ENCODE results near the gene FKBP11. TPM values are rescaled to one million over a fixed set of nuclear protein-coding genes. Genes with fewer than 3 reads are reported as not detected.
A peak's percentile ranks its signal among the peaks of the same experiment; 100 is the strongest.

Gene FKBP11
- total and polyA plus RNA-seq, 8 donors: 7.6 to 63.6 (median 30.6) TPM

DNA sequence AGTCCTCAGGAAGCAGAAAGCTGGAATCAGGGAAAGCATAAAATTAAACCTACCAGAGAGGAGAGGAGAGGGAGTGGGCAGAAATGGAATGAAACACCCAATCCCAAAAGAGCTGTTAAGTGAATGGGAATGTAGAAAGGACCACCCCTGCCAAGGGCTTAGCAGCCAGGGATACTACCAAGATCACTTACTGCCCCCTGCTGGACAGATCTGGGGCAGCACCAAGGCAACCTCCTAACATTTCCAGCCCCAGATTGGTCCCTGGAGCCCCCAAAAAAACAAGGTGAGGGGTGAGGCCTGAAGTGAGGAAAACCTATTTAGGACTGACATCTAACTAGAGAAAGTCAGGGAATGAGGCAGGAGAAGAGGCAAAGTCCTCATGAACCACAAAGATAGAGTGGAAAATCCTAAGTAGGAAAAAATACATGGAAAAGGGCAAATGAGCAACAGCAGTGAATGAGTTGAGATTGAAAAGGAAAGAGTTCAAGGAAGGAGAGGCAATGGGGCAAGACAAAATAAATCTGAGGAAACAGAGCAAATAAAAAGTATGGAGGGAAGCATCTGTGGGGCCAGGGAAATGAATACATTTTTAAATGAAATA is 11.2 kb upstream of the FKBP11 start:
- peaks cover 0 to 4% (median 2%) of the 10 kb centered on the region in 4 donors for H3K4me1 ChIP-seq
- no peaks in the 10 kb centered on the region for H3K9me3 ChIP-seq
- H3K27ac ChIP-seq: no peak overlapping the region
- no peaks in the 10 kb centered on the region for H3K27me3 ChIP-seq
- peak; percentile 78 to 90 for DNase-seq
- TF ChIP-seq EP300 (IDR thresholded peaks at IDR 0.05) (no peak), POLR2AphosphoS5 (IDR thresholded peaks at IDR 0.05) (peak in 1 of 3 donors; percentile 11)
- TF ChIP-seq, protein P1, sequence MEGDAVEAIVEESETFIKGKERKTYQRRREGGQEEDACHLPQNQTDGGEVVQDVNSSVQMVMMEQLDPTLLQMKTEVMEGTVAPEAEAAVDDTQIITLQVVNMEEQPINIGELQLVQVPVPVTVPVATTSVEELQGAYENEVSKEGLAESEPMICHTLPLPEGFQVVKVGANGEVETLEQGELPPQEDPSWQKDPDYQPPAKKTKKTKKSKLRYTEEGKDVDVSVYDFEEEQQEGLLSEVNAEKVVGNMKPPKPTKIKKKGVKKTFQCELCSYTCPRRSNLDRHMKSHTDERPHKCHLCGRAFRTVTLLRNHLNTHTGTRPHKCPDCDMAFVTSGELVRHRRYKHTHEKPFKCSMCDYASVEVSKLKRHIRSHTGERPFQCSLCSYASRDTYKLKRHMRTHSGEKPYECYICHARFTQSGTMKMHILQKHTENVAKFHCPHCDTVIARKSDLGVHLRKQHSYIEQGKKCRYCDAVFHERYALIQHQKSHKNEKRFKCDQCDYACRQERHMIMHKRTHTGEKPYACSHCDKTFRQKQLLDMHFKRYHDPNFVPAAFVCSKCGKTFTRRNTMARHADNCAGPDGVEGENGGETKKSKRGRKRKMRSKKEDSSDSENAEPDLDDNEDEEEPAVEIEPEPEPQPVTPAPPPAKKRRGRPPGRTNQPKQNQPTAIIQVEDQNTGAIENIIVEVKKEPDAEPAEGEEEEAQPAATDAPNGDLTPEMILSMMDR (IDR thresholded peaks at IDR 0.05): peak in 5 of 7 experiments; percentile 58 to 92 (median 78)
- H3K36me3 ChIP-seq: peaks cover 52 to 94% (median 90%) of the 10 kb centered on the region in 4 donors
- intact Hi-C loops (cut with DNase I; ENCODE audit: low total_unique reads): no loop called here
- H3K4me3 ChIP-seq: no peak overlapping the region

DNA sequence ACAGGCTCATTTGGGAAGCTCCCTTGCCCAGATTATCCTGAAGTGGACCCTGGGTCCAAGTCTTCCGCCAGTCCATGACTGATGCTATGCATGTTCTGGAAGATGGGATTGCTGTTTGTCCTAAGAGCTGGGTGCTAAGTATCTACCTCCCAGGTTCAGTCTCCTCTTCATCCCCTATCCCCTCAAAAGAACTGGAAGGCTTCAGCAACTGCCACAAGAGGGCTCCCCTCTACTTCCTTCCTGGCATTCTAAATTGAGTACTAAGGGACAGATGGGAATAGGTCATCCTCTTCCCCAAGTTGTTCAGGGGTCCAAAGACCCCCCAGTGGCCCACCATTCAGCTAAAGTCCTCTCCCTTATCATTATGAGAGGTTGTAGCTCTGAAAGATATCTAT is 9.0 kb upstream of the FKBP11 start:
- no peak for TF ChIP-seq POLR2AphosphoS5 (IDR thresholded peaks at IDR 0.05)
- TF ChIP-seq EP300 (IDR thresholded peaks at IDR 0.05): no peak
- TF ChIP-seq POLR2A (IDR thresholded peaks at IDR 0.05): no peak
- TF ChIP-seq, protein P1 (IDR thresholded peaks at IDR 0.05): no peak

DNA sequence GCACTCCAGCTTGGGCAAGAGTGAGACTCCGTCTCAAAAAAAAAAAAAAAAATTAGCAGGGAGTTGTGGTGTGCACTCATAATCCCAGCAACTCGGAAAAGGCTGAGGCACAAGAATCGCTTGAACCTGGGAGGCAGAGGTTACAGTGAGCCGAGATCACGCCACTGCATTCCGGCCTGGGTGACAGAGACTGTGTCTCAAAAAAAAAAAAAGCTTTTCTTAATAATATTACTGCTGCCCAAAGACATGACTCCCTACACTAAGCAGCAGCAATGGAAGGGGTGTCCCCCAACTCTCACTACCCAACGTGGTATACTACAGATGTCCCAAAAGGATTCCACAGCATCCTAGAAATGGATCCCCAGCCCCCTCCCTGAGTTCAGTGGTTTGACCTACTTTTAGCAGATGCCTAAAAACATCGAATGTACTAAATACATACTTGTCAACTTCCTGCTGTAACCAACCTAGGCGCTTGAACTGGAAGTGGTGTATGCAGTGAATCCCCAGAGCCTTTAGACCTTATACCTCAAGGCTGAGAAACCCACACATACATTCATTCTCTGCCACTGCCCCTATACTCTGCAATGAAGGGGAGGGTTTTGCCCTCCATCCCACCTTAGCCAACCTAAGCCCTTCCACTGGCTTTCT is 8.5 kb upstream of the FKBP11 start:
- peak overlapping the region in 4 of 5 donors; percentile 32 to 42 (median 36) for H3K27ac ChIP-seq
- WGBS, 5 donors: 79 to 89% (median 82%) methylated on average over 9 of the region's 9 CpGs
- intact Hi-C loops (cut with DNase I; ENCODE audit: low total_unique reads): no loop called here

More for the DNA sequence above, 9.0 kb upstream of the FKBP11 start:
- H3K9me3 ChIP-seq: no peaks in the 10 kb centered on the region
- DNase-seq: peak in 1 of 2 donors; percentile 34
- intact Hi-C loops (cut with DNase I; ENCODE audit: low total_unique reads): no loop called here
- WGBS, 5 donors: 93 to 100% (median 100%) methylated on average over 1 of the region's 1 CpG
- H3K4me1 ChIP-seq: no peaks in the 10 kb centered on the region
- H3K27me3 ChIP-seq: no peaks in the 10 kb centered on the region
- no peak overlapping the region for H3K4me3 ChIP-seq
- peaks cover 36 to 94% (median 90%) of the 10 kb centered on the region in 4 donors for H3K36me3 ChIP-seq
- peak overlapping the region in 4 of 5 donors; percentile 32 to 42 (median 36) for H3K27ac ChIP-seq

DNA sequence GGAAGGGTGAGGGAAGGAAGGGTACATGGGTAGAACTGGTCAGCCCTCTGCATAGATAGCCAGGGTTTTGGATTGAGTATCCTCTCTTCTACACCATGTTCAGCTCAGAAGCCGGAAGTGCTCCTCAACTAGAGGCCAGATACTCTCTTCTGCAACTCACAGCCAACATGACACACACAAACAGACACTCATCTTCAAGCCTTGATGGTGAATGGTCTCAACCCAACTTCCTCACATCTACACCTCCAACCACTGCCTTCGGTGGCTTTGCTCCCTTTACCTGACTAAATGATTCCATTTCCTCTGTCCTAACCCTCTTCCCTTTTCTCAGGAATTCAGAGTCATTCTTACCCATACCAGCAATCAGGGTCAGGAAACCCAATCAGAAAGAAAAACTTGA is 7.6 kb upstream of the FKBP11 start:
- H3K4me1 ChIP-seq: no peaks in the 10 kb centered on the region
- H3K4me3 ChIP-seq: no peak overlapping the region
- no peak for DNase-seq
- 55 to 85% (median 80%) methylated on average over 2 of the region's 2 CpGs for WGBS, 5 donors
- peak overlapping the region in 3 of 5 donors; percentile 17 to 35 (median 32) for H3K27ac ChIP-seq
- intact Hi-C loops (cut with DNase I; ENCODE audit: low total_unique reads): no loop called here
- no peaks in the 10 kb centered on the region for H3K9me3 ChIP-seq
- peaks cover 22 to 84% (median 79%) of the 10 kb centered on the region in 4 donors for H3K36me3 ChIP-seq
- no peak for TF ChIP-seq POLR2AphosphoS5 (IDR thresholded peaks at IDR 0.05)
- TF ChIP-seq POLR2A (IDR thresholded peaks at IDR 0.05): no peak
- TF ChIP-seq, protein P1 (IDR thresholded peaks at IDR 0.05): no peak
- TF ChIP-seq EP300 (IDR thresholded peaks at IDR 0.05): no peak
- H3K27me3 ChIP-seq: no peaks in the 10 kb centered on the region

More for the DNA sequence above, 8.5 kb upstream of the FKBP11 start:
- no peak for DNase-seq
- H3K9me3 ChIP-seq: no peaks in the 10 kb centered on the region
- no peak overlapping the region for H3K4me3 ChIP-seq
- no peaks in the 10 kb centered on the region for H3K27me3 ChIP-seq
- no peak for TF ChIP-seq EP300 (IDR thresholded peaks at IDR 0.05)
- TF ChIP-seq, protein P1 (IDR thresholded peaks at IDR 0.05): no peak
- no peak for TF ChIP-seq POLR2AphosphoS5 (IDR thresholded peaks at IDR 0.05)
- no peak for TF ChIP-seq POLR2A (IDR thresholded peaks at IDR 0.05)
- peaks cover 31 to 93% (median 88%) of the 10 kb centered on the region in 4 donors for H3K36me3 ChIP-seq
- no peaks in the 10 kb centered on the region for H3K4me1 ChIP-seq
